ENCODE results near the gene ANGEL2.

The ANGEL2 gene

GRCh38 chr1:212945056-212945455 is 70.6 kb downstream of the ANGEL2 start:
- no peak overlapping the region for H3K4me2 ChIP-seq (ENCODE audit: low read depth, low read length, poor library complexity, severe bottlenecking)
- no peaks in the 10 kb centered on the region for H3K27me3 ChIP-seq (ENCODE audit: low read length)
- no peak for TF ChIP-seq EZH2phosphoT487 (conservative IDR thresholded peaks at IDR 0.05; ENCODE audit: low read length)
- TF ChIP-seq, protein P1, sequence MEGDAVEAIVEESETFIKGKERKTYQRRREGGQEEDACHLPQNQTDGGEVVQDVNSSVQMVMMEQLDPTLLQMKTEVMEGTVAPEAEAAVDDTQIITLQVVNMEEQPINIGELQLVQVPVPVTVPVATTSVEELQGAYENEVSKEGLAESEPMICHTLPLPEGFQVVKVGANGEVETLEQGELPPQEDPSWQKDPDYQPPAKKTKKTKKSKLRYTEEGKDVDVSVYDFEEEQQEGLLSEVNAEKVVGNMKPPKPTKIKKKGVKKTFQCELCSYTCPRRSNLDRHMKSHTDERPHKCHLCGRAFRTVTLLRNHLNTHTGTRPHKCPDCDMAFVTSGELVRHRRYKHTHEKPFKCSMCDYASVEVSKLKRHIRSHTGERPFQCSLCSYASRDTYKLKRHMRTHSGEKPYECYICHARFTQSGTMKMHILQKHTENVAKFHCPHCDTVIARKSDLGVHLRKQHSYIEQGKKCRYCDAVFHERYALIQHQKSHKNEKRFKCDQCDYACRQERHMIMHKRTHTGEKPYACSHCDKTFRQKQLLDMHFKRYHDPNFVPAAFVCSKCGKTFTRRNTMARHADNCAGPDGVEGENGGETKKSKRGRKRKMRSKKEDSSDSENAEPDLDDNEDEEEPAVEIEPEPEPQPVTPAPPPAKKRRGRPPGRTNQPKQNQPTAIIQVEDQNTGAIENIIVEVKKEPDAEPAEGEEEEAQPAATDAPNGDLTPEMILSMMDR (IDR thresholded peaks at IDR 0.05; ENCODE audit: insufficient read depth, low read length, poor library complexity, severe bottlenecking): no peak
- H4K20me1 ChIP-seq (ENCODE audit: low read depth, low read length): no peaks in the 10 kb centered on the region
- H3K36me3 ChIP-seq (ENCODE audit: low read length): no peaks in the 10 kb centered on the region
- no peak overlapping the region for H3K4me3 ChIP-seq (ENCODE audit: insufficient read depth, low read length, poor library complexity, severe bottlenecking)
- H2AFZ ChIP-seq (ENCODE audit: low read depth, low read length, severe bottlenecking): no peak overlapping the region
- H3K9me3 ChIP-seq (ENCODE audit: insufficient read depth, low read length): no peaks in the 10 kb centered on the region
- no peaks in the 10 kb centered on the region for H3K9me2 ChIP-seq (replicated peaks; ENCODE audit: insufficient read depth, low read length)
- no peaks in the 10 kb centered on the region for H3K79me2 ChIP-seq (ENCODE audit: insufficient read depth, low read length)
- no peak overlapping the region for H3K9ac ChIP-seq (ENCODE audit: low read length)
- no peak overlapping the region for H3K27ac ChIP-seq (ENCODE audit: low read depth, low read length)
- no peaks in the 10 kb centered on the region for H3F3A ChIP-seq (ENCODE audit: insufficient read depth)

DNA sequence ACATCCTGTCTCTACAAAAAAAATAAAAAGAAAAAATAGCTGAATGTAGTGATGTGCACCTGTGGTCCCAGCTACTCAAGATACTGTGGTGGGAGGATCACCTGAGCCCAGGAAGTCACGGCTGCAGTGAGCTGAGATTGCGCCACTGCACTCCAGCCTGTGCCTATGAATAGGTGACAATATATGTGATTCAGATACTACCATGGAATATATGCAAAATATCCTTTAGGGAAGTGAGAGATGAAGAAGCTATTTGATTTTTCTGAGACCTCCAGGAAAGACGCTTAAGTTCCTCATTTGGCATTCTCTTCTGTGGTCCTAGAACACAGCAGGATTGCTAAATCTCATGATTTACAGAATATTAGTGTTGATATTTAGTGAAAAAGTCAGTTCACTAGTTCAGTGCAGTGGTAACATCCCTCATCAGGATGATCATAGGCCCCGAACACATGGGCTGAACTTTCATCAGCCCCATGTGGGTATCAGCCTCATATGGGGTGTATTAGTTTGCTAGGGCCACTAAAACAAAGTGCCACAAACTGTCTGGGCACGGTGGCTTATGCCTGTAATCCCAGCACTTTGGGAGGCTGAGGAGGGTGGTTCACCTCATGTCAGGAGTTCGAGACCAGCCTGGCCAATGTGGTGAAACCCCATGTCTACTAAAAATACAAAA is 71.3 kb downstream of the ANGEL2 start:
- Histone ChIP-seq H3K4me2 (ENCODE audit: low read depth, low read length, poor library complexity, severe bottlenecking) (no peak overlapping the region), H3F3A (ENCODE audit: insufficient read depth) (no peaks in the 10 kb centered on the region), H3K9ac (ENCODE audit: low read length) (no peak overlapping the region), H3K36me3 (ENCODE audit: low read length) (no peaks in the 10 kb centered on the region), H2AFZ (ENCODE audit: low read depth, low read length, severe bottlenecking) (no peak overlapping the region), H3K9me3 (ENCODE audit: insufficient read depth, low read length) (no peaks in the 10 kb centered on the region), H3K9me2 (replicated peaks; ENCODE audit: insufficient read depth, low read length) (no peaks in the 10 kb centered on the region), H3K27ac (ENCODE audit: low read depth, low read length) (no peak overlapping the region), H3K4me3 (ENCODE audit: insufficient read depth, low read length, poor library complexity, severe bottlenecking) (no peak overlapping the region), H4K20me1 (ENCODE audit: low read depth, low read length) (no peaks in the 10 kb centered on the region), H3K27me3 (ENCODE audit: low read length) (no peaks in the 10 kb centered on the region), H3K79me2 (ENCODE audit: insufficient read depth, low read length) (no peaks in the 10 kb centered on the region)
- no peak for TF ChIP-seq EZH2phosphoT487 (conservative IDR thresholded peaks at IDR 0.05; ENCODE audit: low read length)
- TF ChIP-seq, protein P1 (IDR thresholded peaks at IDR 0.05; ENCODE audit: insufficient read depth, low read length, poor library complexity, severe bottlenecking): no peak

- Histone ChIP-seq H3K4me3 (ENCODE audit: insufficient read depth, low read length, poor library complexity, severe bottlenecking) (no peak overlapping the region), H3K36me3 (ENCODE audit: low read length) (no peaks in the 10 kb centered on the region), H3K4me2 (ENCODE audit: low read depth, low read length, poor library complexity, severe bottlenecking) (no peak overlapping the region), H2AFZ (ENCODE audit: low read depth, low read length, severe bottlenecking) (no peak overlapping the region), H3K79me2 (ENCODE audit: insufficient read depth, low read length) (no peaks in the 10 kb centered on the region), H3K9me3 (ENCODE audit: insufficient read depth, low read length) (no peaks in the 10 kb centered on the region), H3K9ac (ENCODE audit: low read length) (no peak overlapping the region), H3K27me3 (ENCODE audit: low read length) (no peaks in the 10 kb centered on the region), H3K27ac (ENCODE audit: low read depth, low read length) (no peak overlapping the region), H4K20me1 (ENCODE audit: low read depth, low read length) (no peaks in the 10 kb centered on the region), H3K9me2 (replicated peaks; ENCODE audit: insufficient read depth, low read length) (no peaks in the 10 kb centered on the region), H3F3A (ENCODE audit: insufficient read depth) (no peaks in the 10 kb centered on the region)
- TF ChIP-seq, protein P1 (IDR thresholded peaks at IDR 0.05; ENCODE audit: insufficient read depth, low read length, poor library complexity, severe bottlenecking): no peak
- TF ChIP-seq EZH2phosphoT487 (conservative IDR thresholded peaks at IDR 0.05; ENCODE audit: low read length): no peak
Observed at GRCh38 chr1:212943393-212943710, 72.3 kb downstream of the ANGEL2 start.
